HCT116 (cell line): ENCODE measurements around the gene LRP1B. TPM values are rescaled to one million over a fixed set of nuclear protein-coding genes. Genes with fewer than 3 reads are reported as not detected.

ENCODE experiments used
- ATAC-seq: fragments of 200-7000 bp; cut with Tn5 transposase; 2 replicates; pipeline ENCODE4 v1.9.1; 2020; ENCODE audit warnings: mild to moderate bottlenecking, moderate library complexity
- BruUV-seq: library from RNA; stranded (reverse); fragments of 400-500 nt; replicated peaks from 2 replicates; lab custom pipeline; 2021; lab: Mats Ljungman, UMichigan
- CTCF ChIA-PET: fragments of 300-600 bp; sonication (Branson Sonifier 250); formaldehyde crosslinking; loops from one replicate; lab custom pipeline; 2021; ENCODE audit warnings: antibody characterized with exemption; lab: Charles Lee
- POLR2A ChIA-PET: fragments of 300-600, 350-600 bp; sonication (Branson Sonifier 250); formaldehyde crosslinking; loops from one replicate; lab custom pipeline; 2021; ENCODE audit warnings: antibody characterized with exemption; lab: Charles Lee
- RAD21 ChIA-PET, 2 experiments: fragments of 300-600 bp; sonication (Branson Sonifier 250); formaldehyde crosslinking; loops; one replicate each; lab custom pipeline; 2023; ENCODE audit warnings: low total read pairs in 2 of 2; ENCODE audit not compliant: uncharacterized antibody in 2 of 2, unreplicated experiment in 2 of 2, low non-redundant PET in 1 of 2; lab: Charles Lee
- DNase-seq: peaks from one replicate; pipeline ENCODE4 v3.0.0-alpha.2; 2010; ENCODE audit warnings: low read depth, low spot score
- H2AFZ ChIP-seq: fragments of 200-600 bp; shearing (Covaris generic), sonication (generic); 2 replicates; pipeline ENCODE4 v1.6.1; 2017; ENCODE audit warnings: low read depth, mixed run types, mixed read lengths, antibody characterized with exemption, low read length; ENCODE audit not compliant: poor library complexity, severe bottlenecking
- H3K27ac ChIP-seq: 2 replicates; pipeline ENCODE4 v1.5.1; 2012; ENCODE audit warnings: low read depth, low read length
- H3K27me3 ChIP-seq: fragments of 200-600 bp; sonication (generic); 2 replicates; pipeline ENCODE4 v1.6.1; 2016; ENCODE audit warnings: mixed run types, low read length, mixed read lengths; ENCODE audit not compliant: insufficient read depth
- H3K36me3 ChIP-seq, 2 experiments: fragments of 200-500 bp in 1 of 2; fragments of 200-600 bp in 1 of 2; sonication (Bioruptor generic) in 1 of 2; sonication (generic) in 1 of 2; 2 replicates each; pipeline versions ENCODE4 v1.5.1 to v1.6.1; 2014 to 2016; ENCODE audit warnings: low read length in 2 of 2, inconsistent platforms in 1 of 2, mixed read lengths in 1 of 2, mixed run types in 1 of 2; ENCODE audit not compliant: insufficient read depth in 2 of 2, control insufficient read depth in 1 of 2
- H3K4me1 ChIP-seq, 2 experiments: fragments of 200-600 bp in 1 of 2; sonication (generic) in 1 of 2; 2 replicates each; pipeline versions ENCODE4 v1.5.1 to v1.6.1; 2012 to 2017; ENCODE audit warnings: low read length in 2 of 2, inconsistent platforms in 1 of 2, mild to moderate bottlenecking in 1 of 2, mixed read lengths in 1 of 2, mixed run types in 1 of 2, moderate library complexity in 1 of 2; ENCODE audit not compliant: insufficient read depth in 2 of 2, control insufficient read depth in 1 of 2
- H3K4me2 ChIP-seq: fragments of 200-600 bp; sonication (generic); 2 replicates; pipeline ENCODE4 v1.6.1; 2017; ENCODE audit warnings: mixed run types, low read length, mixed read lengths
- H3K4me3 ChIP-seq, 2 experiments: fragments of 200-600 bp in 1 of 2; sonication (generic) in 1 of 2; replicated peaks in 1 of 2; 2 replicates each; pipeline ENCODE4 v1.5.1; 2011 to 2016; ENCODE audit warnings: low read length in 2 of 2, control low read depth in 1 of 2, low read depth in 1 of 2, mild to moderate bottlenecking in 1 of 2, mixed read lengths in 1 of 2, mixed run types in 1 of 2
- H3K79me2 ChIP-seq: fragments of 200-600 bp; sonication (generic); 2 replicates; pipeline ENCODE4 v1.6.1; 2017; ENCODE audit warnings: mild to moderate bottlenecking, mixed run types, low read length, moderate library complexity, mixed read lengths; ENCODE audit not compliant: insufficient read depth
- H3K9ac ChIP-seq: fragments of 200-600 bp; sonication (generic); 2 replicates; pipeline ENCODE4 v1.6.1; 2016; ENCODE audit warnings: low read length, mixed read lengths
- H3K9me2 ChIP-seq: fragments of 200-600 bp; sonication (generic), shearing (Covaris generic); 2 replicates; pipeline ENCODE4 v1.6.1; 2017; ENCODE audit warnings: mixed run types, mild to moderate bottlenecking, moderate library complexity; ENCODE audit not compliant: insufficient read depth
- H3K9me3 ChIP-seq, 2 experiments: fragments of 200-500 bp in 1 of 2; fragments of 200-600 bp in 1 of 2; sonication (Bioruptor generic) in 1 of 2; sonication (generic) in 1 of 2; 2 replicates each; pipeline ENCODE4 v1.6.1; 2014 to 2017; ENCODE audit warnings: low read length in 2 of 2, mixed read lengths in 2 of 2, inconsistent platforms in 1 of 2, low read depth in 1 of 2, mild to moderate bottlenecking in 1 of 2, mixed run types in 1 of 2, moderate library complexity in 1 of 2; ENCODE audit not compliant: control insufficient read depth in 1 of 2, insufficient read depth in 1 of 2
- H4K20me1 ChIP-seq: fragments of 200-600 bp; sonication (generic), shearing (Covaris generic); 2 replicates; pipeline ENCODE4 v1.6.1; 2017; ENCODE audit warnings: mixed run types, mild to moderate bottlenecking, moderate library complexity; ENCODE audit not compliant: insufficient read depth
- CBX3 ChIP-seq: IDR thresholded peaks from 2 replicates; pipeline ENCODE4 v1.6.1; 2012; ENCODE audit warnings: low read depth
- CEBPB ChIP-seq: IDR thresholded peaks from 2 replicates; pipeline ENCODE4 v1.6.1; 2012; ENCODE audit warnings: low read depth
- EGR1 ChIP-seq: IDR thresholded peaks from 2 replicates; pipeline ENCODE4 v1.6.1; 2012; ENCODE audit warnings: low read depth
- ELF1 ChIP-seq: IDR thresholded peaks from 2 replicates; pipeline ENCODE4 v1.6.1; 2012; ENCODE audit warnings: low read depth, borderline replicate concordance
- EZH2phosphoT487 ChIP-seq: fragments of 200-600 bp; IDR thresholded peaks from 2 replicates; pipeline ENCODE4 v1.6.1; 2018; ENCODE audit warnings: antibody characterized with exemption, borderline replicate concordance
- FOSL1 ChIP-seq: IDR thresholded peaks from 2 replicates; pipeline ENCODE4 v1.6.1; 2012; ENCODE audit warnings: low read depth
- JUND ChIP-seq: IDR thresholded peaks from 2 replicates; pipeline ENCODE4 v1.6.1; 2012
- POLR2AphosphoS5 ChIP-seq: IDR thresholded peaks from 2 replicates; pipeline ENCODE4 v1.6.1; 2011; ENCODE audit warnings: mild to moderate bottlenecking, low read depth, low read length, moderate library complexity
- RAD21 ChIP-seq: IDR thresholded peaks from 2 replicates; pipeline ENCODE4 v1.6.1; 2012; ENCODE audit warnings: low read depth, mild to moderate bottlenecking
- SIN3A ChIP-seq: IDR thresholded peaks from 2 replicates; pipeline ENCODE4 v1.6.1; 2012; ENCODE audit warnings: low read depth
- SP1 ChIP-seq: IDR thresholded peaks from 2 replicates; pipeline ENCODE4 v1.6.1; 2012; ENCODE audit warnings: low read depth
- SRF ChIP-seq: IDR thresholded peaks from 2 replicates; pipeline ENCODE4 v1.6.1; 2012; ENCODE audit warnings: low read depth
- TCF7L2 ChIP-seq: IDR thresholded peaks from 2 replicates; pipeline ENCODE4 v1.7.0; 2011; ENCODE audit warnings: borderline replicate concordance, inconsistent platforms; ENCODE audit not compliant: insufficient read depth, insufficient read length; ENCODE audit errors: extremely low read depth
- YY1 ChIP-seq: IDR thresholded peaks from 2 replicates; pipeline ENCODE4 v1.6.1; 2011; ENCODE audit warnings: low read length, low read depth, moderate library complexity, mild to moderate bottlenecking; ENCODE audit not compliant: insufficient replicate concordance; ENCODE audit errors: extremely low read depth
- ZFX ChIP-seq: fragments of 450-650 bp; IDR thresholded peaks from 2 replicates; pipeline ENCODE4 v1.6.1; 2017
- intact Hi-C: fragments of 100-400 bp; cut with micrococcal nuclease; formaldehyde crosslinking; loops from 2 replicates; pipeline ENCODE4 v1.10.0; 2022
- total RNA-seq: library from RNA; stranded (reverse); gene quantifications from one replicate; pipeline ENCODE4 v1.2.1, GENCODE V29; 2021; ENCODE audit not compliant: unreplicated experiment
- TF ChIP-seq, protein P1 (sequence below), 3 experiments: fragments of 200-600 bp in 1 of 3; sonication (generic) in 1 of 3; IDR thresholded peaks in 2 of 3; conservative IDR thresholded peaks in 1 of 3; 2 replicates each; pipeline ENCODE4 v1.5.1; 2012 to 2017; ENCODE audit warnings: low read depth in 2 of 3, low read length in 2 of 3, antibody characterized with exemption in 1 of 3, borderline replicate concordance in 1 of 3, control low read depth in 1 of 3, mild to moderate bottlenecking in 1 of 3, mixed read lengths in 1 of 3, mixed run types in 1 of 3, moderate library complexity in 1 of 3; ENCODE audit not compliant: insufficient read depth in 1 of 3
- TF ChIP-seq, protein P2 (sequence below): IDR thresholded peaks from 2 replicates; pipeline ENCODE4 v1.6.1; 2012; ENCODE audit warnings: low read depth

The LRP1B gene
- total RNA-seq, 1 experiment from 2014 or later = 0.34 TPM

DNA sequence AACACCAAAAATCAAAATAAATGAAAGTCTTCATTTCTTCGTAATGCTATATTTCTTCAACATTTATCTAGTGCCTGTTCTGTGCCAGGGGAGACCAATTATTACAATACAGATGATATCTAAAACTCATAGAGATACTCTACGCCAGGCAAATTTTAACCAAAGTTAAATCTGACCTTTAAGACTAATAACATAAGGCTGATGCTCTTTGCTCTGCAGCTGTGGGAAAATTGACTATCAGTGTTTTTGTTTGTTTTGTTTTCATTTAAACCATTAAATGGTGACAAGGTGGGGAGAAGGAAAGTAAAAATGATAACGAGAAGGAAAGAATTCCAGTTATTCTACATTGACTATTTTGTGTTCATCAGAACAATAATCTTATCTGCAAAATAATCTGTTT, 406.4 kb downstream of the LRP1B start:
- Histone ChIP-seq H3K9me3 (no peaks in the 10 kb centered on the region), H3K9ac (no peak overlapping the region), H3K79me2 (no peaks in the 10 kb centered on the region), H3K27me3 (no peaks in the 10 kb centered on the region), H2AFZ (no peak overlapping the region), H3K4me1 (no peaks in the 10 kb centered on the region), H3K36me3 (no peaks in the 10 kb centered on the region), H3K27ac (no peak overlapping the region), H3K4me2 (no peak overlapping the region), H4K20me1 (no peaks in the 10 kb centered on the region), H3K9me2 (no peaks in the 10 kb centered on the region), H3K4me3 (no peak overlapping the region)
- no peak for ATAC-seq
- ChIA-PET POLR2A (no interaction called here), RAD21 (no interaction called here), CTCF (no interaction called here)
- DNase-seq = no peak
- TF ChIP-seq CEBPB (no peak), CBX3 (no peak)
- TF ChIP-seq, protein P1, sequence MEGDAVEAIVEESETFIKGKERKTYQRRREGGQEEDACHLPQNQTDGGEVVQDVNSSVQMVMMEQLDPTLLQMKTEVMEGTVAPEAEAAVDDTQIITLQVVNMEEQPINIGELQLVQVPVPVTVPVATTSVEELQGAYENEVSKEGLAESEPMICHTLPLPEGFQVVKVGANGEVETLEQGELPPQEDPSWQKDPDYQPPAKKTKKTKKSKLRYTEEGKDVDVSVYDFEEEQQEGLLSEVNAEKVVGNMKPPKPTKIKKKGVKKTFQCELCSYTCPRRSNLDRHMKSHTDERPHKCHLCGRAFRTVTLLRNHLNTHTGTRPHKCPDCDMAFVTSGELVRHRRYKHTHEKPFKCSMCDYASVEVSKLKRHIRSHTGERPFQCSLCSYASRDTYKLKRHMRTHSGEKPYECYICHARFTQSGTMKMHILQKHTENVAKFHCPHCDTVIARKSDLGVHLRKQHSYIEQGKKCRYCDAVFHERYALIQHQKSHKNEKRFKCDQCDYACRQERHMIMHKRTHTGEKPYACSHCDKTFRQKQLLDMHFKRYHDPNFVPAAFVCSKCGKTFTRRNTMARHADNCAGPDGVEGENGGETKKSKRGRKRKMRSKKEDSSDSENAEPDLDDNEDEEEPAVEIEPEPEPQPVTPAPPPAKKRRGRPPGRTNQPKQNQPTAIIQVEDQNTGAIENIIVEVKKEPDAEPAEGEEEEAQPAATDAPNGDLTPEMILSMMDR (IDR thresholded peaks at IDR 0.05 in 2 of 3, conservative IDR thresholded peaks at IDR 0.05 in 1 of 3; ENCODE audit: borderline replicate concordance in 1 of 3, insufficient read depth in 1 of 3, low read depth in 2 of 3, low read length in 2 of 3) = no peak
- intact Hi-C loops = no loop called here
- BruUV-seq = no TSS peak

DNA sequence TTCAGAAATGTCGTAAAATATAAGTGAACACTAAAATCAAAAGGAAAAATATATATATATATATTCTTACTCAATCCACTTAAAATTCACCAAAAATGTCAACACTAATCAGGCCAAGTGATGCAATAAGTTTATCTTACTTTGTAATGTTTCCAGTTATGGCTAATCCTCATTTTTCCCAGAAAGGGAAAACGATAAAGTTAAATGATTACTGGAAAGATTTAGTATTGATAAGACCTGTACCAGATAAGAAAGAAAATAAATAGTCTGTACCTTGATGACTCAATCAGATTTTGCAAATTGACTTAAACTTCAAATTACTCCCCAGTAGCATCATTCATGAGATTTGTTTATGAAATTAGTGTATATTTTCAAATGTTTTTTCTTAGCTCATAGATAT, 407.0 kb downstream of the LRP1B start:
- Histone ChIP-seq H3K9me3 (no peaks in the 10 kb centered on the region), H4K20me1 (no peaks in the 10 kb centered on the region), H3K27ac (no peak overlapping the region), H3K9me2 (no peaks in the 10 kb centered on the region), H3K9ac (no peak overlapping the region), H3K4me2 (no peak overlapping the region), H3K27me3 (no peaks in the 10 kb centered on the region), H3K36me3 (no peaks in the 10 kb centered on the region), H3K4me1 (no peaks in the 10 kb centered on the region), H3K79me2 (no peaks in the 10 kb centered on the region), H3K4me3 (no peak overlapping the region), H2AFZ (no peak overlapping the region)
- intact Hi-C loops = no loop called here
- ChIA-PET RAD21 (no interaction called here), CTCF (no interaction called here), POLR2A (no interaction called here)
- DNase-seq (no peak), ATAC-seq (no peak)
- BruUV-seq = no TSS peak
- TF ChIP-seq SIN3A = no peak
- no peak for TF ChIP-seq ZFX
- TF ChIP-seq TCF7L2 = no peak
- TF ChIP-seq ELF1 = no peak
- TF ChIP-seq RAD21 = no peak
- TF ChIP-seq JUND = no peak
- no peak for TF ChIP-seq SRF
- no peak for TF ChIP-seq SP1
- TF ChIP-seq, protein P2, sequence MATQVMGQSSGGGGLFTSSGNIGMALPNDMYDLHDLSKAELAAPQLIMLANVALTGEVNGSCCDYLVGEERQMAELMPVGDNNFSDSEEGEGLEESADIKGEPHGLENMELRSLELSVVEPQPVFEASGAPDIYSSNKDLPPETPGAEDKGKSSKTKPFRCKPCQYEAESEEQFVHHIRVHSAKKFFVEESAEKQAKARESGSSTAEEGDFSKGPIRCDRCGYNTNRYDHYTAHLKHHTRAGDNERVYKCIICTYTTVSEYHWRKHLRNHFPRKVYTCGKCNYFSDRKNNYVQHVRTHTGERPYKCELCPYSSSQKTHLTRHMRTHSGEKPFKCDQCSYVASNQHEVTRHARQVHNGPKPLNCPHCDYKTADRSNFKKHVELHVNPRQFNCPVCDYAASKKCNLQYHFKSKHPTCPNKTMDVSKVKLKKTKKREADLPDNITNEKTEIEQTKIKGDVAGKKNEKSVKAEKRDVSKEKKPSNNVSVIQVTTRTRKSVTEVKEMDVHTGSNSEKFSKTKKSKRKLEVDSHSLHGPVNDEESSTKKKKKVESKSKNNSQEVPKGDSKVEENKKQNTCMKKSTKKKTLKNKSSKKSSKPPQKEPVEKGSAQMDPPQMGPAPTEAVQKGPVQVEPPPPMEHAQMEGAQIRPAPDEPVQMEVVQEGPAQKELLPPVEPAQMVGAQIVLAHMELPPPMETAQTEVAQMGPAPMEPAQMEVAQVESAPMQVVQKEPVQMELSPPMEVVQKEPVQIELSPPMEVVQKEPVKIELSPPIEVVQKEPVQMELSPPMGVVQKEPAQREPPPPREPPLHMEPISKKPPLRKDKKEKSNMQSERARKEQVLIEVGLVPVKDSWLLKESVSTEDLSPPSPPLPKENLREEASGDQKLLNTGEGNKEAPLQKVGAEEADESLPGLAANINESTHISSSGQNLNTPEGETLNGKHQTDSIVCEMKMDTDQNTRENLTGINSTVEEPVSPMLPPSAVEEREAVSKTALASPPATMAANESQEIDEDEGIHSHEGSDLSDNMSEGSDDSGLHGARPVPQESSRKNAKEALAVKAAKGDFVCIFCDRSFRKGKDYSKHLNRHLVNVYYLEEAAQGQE = no peak
- TF ChIP-seq EGR1 = no peak
- TF ChIP-seq FOSL1 = no peak
- no peak for TF ChIP-seq EZH2phosphoT487
- no peak for TF ChIP-seq POLR2AphosphoS5
- TF ChIP-seq YY1 = no peak
